HepG2 (cell line): Measurements from ENCODE around the gene PIEZO2. TPM values are rescaled to one million over a fixed set of nuclear protein-coding genes. Genes with fewer than 3 reads are reported as not detected.

ENCODE experiments used
- BRCA1 ChIP-seq: sonication (generic); formaldehyde crosslinking; IDR thresholded peaks from 2 replicates; pipeline ENCODE4 v1.4.0; 2020; ENCODE audit warnings: missing genetic modification reagents
- CC2D1A ChIP-seq: sonication (generic); formaldehyde crosslinking; IDR thresholded peaks from 2 replicates; pipeline ENCODE4 v1.8.1; 2023; ENCODE audit warnings: mild to moderate bottlenecking, missing genetic modification reagents
- CREM ChIP-seq, 2 experiments: sonication (generic) in 1 of 2; formaldehyde crosslinking in 1 of 2; IDR thresholded peaks; 2 replicates each; pipeline versions ENCODE4 v1.4.0 to v1.6.1; 2016 to 2020; ENCODE audit warnings: antibody characterized with exemption in 1 of 2, mild to moderate bottlenecking in 1 of 2, missing genetic modification reagents in 1 of 2
- HOXA9 ChIP-seq: sonication (generic); formaldehyde crosslinking; IDR thresholded peaks from 2 replicates; pipeline ENCODE4 v1.8.1; 2022; ENCODE audit warnings: missing genetic modification reagents, mild to moderate bottlenecking, moderate library complexity, borderline replicate concordance
- HOXD1 ChIP-seq: sonication (generic); formaldehyde crosslinking; IDR thresholded peaks from 2 replicates; pipeline ENCODE4 v1.5.0; 2020; ENCODE audit warnings: missing genetic modification reagents
- IKZF4 ChIP-seq: sonication (generic); formaldehyde crosslinking; IDR thresholded peaks from 2 replicates; pipeline ENCODE4 v1.5.1; 2020; ENCODE audit warnings: borderline replicate concordance, mild to moderate bottlenecking, low read depth, missing genetic modification reagents; ENCODE audit errors: not compliant biosample characterization
- IRX3 ChIP-seq: sonication (generic); formaldehyde crosslinking; IDR thresholded peaks from 2 replicates; pipeline ENCODE4 v1.8.1; 2023; ENCODE audit warnings: mild to moderate bottlenecking, low read depth, missing genetic modification reagents, borderline replicate concordance
- TBP ChIP-seq: sonication (generic); formaldehyde crosslinking; IDR thresholded peaks from 2 replicates; pipeline ENCODE4 v1.5.0; 2020; ENCODE audit warnings: missing genetic modification reagents
- ZNF234 ChIP-seq: sonication (generic); formaldehyde crosslinking; conservative IDR thresholded peaks from 2 replicates; pipeline ENCODE4 v1.5.1; 2020; ENCODE audit warnings: mild to moderate bottlenecking, missing genetic modification reagents
- ZNF260 ChIP-seq: sonication (generic); formaldehyde crosslinking; IDR thresholded peaks from 2 replicates; pipeline ENCODE4 v1.4.0; 2020; ENCODE audit warnings: missing genetic modification reagents, low read depth, mild to moderate bottlenecking, borderline replicate concordance
- ZNF782 ChIP-seq: sonication (generic); formaldehyde crosslinking; IDR thresholded peaks from 2 replicates; pipeline ENCODE4 v1.4.0; 2020; ENCODE audit warnings: missing genetic modification reagents, mild to moderate bottlenecking, borderline replicate concordance
- ZSCAN29 ChIP-seq: sonication (generic); formaldehyde crosslinking; conservative IDR thresholded peaks from 2 replicates; pipeline ENCODE4 v1.4.0; 2020; ENCODE audit warnings: mild to moderate bottlenecking, missing genetic modification reagents
- ZSCAN9 ChIP-seq: IDR thresholded peaks from 2 replicates; pipeline ENCODE4 v1.6.1; 2016; ENCODE audit warnings: borderline replicate concordance
- polyA plus RNA-seq, 8 experiments: library from polyadenylated mRNA; depleted of rRNA in 3 of 8; stranded (reverse) in 7 of 8; unstranded in 1 of 8; fragments of >200 nt; fragmentation: Illumina TruSeq in 4 of 8; extraction: Trizol in 4 of 8; gene quantifications; 2 replicates each; pipeline versions ENCODE4 v1.2.1 to v1.2.3, GENCODE V29; 2011 to 2016; ENCODE audit warnings: low read depth in 4 of 8, missing spikeins in 1 of 8, mixed read lengths in 1 of 8; ENCODE audit not compliant: insufficient read depth in 1 of 8
- total RNA-seq, 5 experiments: library from RNA; depleted of rRNA; stranded (reverse); fragments of >200 nt; fragmentation: Illumina TruSeq; extraction: Trizol; gene quantifications; 2 replicates each; pipeline ENCODE4 v1.2.3, GENCODE V29; 2016; ENCODE audit warnings: low read depth in 1 of 5
- TF ChIP-seq, protein P1 (sequence below): IDR thresholded peaks from 2 replicates; pipeline ENCODE4 v1.6.1; 2016; ENCODE audit warnings: low read depth, missing genetic modification reagents, missing compliant biosample characterization
- TF ChIP-seq, protein P2 (sequence below): sonication (generic); formaldehyde crosslinking; IDR thresholded peaks from 2 replicates; pipeline ENCODE4 v1.4.0; 2020; ENCODE audit warnings: missing genetic modification reagents, borderline replicate concordance
- TF ChIP-seq, protein P3 (sequence below): sonication (generic); formaldehyde crosslinking; IDR thresholded peaks from 2 replicates; pipeline ENCODE4 v1.5.1; 2020; ENCODE audit warnings: mild to moderate bottlenecking, missing genetic modification reagents, borderline replicate concordance

Gene PIEZO2
- total and polyA plus RNA-seq, 2 of the 13 experiments (the other 11 are each of a cell fraction or from before 2014, with no cell fraction given), result 15.2 to 27.2 TPM

DNA sequence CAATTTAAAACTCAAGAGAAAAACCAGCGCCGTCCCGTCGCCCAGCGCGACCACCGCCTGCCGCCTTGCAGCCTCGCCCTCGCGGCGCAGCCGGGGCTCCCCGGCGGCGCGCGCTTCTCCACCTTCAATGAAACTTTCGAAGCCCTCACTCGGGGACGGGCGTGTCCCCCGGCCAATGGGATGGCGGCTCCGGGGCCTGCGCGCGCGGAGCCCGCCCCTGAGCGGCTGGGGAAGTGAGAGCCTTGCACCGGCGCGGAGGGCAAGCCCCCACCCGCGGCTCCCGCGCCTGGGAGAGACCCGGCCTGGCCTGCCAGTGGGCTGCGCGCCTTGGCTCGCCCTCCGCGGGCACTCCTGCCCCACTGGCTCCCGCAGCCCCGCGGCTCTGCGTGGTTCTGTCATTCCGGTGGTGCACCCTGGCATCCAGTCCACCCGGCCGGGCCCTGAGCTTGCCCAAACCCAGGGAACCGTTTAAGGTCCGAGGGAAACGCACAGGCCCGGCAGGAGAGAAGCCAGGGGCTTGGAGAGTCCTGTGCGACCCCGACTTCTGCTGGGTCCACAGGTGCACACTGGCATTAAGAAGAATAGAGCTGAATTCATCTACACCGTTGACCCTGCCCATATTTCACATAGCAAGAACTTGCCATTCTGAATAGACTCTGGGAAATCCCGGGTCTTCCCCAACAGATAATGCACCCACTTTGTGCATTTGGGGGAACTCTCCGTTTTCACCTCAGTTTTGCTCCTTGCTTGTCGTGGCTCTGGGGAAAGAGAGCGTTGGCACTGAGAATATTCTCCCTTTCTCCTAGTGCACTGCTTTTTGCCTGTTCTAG, at the start of gene PIEZO2 (continued):
- TF ChIP-seq ZNF260 (CRISPR knock-in tag) (no peak), ZNF782 (CRISPR knock-in tag) (no peak), IKZF4 (peak; percentile 66), TBP (CRISPR knock-in tag) (no peak), BRCA1 (CRISPR knock-in tag) (0 out of 2 replicates have a peak, but pooled peaks have one; percentile 37), CREM (IDR thresholded peaks at IDR 0.05) (no peak), CREM (CRISPR knock-in tag; IDR thresholded peaks at IDR 0.05) (no peak), HOXD1 (no peak), CC2D1A (CRISPR knock-in tag) (no peak), HOXA9 (peak; percentile 7; the same call in 1 of the 2 replicates), ZSCAN29 (CRISPR knock-in tag) (0 out of 2 replicates have a peak, but pooled peaks have one; percentile 27), IRX3 (CRISPR knock-in tag) (no peak), ZNF234 (CRISPR knock-in tag) (peak; percentile 84; the same call in 1 of the 2 replicates), ZSCAN9 (no peak)
- TF ChIP-seq, protein P1, sequence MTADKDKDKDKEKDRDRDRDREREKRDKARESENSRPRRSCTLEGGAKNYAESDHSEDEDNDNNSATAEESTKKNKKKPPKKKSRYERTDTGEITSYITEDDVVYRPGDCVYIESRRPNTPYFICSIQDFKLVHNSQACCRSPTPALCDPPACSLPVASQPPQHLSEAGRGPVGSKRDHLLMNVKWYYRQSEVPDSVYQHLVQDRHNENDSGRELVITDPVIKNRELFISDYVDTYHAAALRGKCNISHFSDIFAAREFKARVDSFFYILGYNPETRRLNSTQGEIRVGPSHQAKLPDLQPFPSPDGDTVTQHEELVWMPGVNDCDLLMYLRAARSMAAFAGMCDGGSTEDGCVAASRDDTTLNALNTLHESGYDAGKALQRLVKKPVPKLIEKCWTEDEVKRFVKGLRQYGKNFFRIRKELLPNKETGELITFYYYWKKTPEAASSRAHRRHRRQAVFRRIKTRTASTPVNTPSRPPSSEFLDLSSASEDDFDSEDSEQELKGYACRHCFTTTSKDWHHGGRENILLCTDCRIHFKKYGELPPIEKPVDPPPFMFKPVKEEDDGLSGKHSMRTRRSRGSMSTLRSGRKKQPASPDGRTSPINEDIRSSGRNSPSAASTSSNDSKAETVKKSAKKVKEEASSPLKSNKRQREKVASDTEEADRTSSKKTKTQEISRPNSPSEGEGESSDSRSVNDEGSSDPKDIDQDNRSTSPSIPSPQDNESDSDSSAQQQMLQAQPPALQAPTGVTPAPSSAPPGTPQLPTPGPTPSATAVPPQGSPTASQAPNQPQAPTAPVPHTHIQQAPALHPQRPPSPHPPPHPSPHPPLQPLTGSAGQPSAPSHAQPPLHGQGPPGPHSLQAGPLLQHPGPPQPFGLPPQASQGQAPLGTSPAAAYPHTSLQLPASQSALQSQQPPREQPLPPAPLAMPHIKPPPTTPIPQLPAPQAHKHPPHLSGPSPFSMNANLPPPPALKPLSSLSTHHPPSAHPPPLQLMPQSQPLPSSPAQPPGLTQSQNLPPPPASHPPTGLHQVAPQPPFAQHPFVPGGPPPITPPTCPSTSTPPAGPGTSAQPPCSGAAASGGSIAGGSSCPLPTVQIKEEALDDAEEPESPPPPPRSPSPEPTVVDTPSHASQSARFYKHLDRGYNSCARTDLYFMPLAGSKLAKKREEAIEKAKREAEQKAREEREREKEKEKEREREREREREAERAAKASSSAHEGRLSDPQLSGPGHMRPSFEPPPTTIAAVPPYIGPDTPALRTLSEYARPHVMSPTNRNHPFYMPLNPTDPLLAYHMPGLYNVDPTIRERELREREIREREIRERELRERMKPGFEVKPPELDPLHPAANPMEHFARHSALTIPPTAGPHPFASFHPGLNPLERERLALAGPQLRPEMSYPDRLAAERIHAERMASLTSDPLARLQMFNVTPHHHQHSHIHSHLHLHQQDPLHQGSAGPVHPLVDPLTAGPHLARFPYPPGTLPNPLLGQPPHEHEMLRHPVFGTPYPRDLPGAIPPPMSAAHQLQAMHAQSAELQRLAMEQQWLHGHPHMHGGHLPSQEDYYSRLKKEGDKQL (CRISPR knock-in tag), result no peak
- TF ChIP-seq, protein P2, sequence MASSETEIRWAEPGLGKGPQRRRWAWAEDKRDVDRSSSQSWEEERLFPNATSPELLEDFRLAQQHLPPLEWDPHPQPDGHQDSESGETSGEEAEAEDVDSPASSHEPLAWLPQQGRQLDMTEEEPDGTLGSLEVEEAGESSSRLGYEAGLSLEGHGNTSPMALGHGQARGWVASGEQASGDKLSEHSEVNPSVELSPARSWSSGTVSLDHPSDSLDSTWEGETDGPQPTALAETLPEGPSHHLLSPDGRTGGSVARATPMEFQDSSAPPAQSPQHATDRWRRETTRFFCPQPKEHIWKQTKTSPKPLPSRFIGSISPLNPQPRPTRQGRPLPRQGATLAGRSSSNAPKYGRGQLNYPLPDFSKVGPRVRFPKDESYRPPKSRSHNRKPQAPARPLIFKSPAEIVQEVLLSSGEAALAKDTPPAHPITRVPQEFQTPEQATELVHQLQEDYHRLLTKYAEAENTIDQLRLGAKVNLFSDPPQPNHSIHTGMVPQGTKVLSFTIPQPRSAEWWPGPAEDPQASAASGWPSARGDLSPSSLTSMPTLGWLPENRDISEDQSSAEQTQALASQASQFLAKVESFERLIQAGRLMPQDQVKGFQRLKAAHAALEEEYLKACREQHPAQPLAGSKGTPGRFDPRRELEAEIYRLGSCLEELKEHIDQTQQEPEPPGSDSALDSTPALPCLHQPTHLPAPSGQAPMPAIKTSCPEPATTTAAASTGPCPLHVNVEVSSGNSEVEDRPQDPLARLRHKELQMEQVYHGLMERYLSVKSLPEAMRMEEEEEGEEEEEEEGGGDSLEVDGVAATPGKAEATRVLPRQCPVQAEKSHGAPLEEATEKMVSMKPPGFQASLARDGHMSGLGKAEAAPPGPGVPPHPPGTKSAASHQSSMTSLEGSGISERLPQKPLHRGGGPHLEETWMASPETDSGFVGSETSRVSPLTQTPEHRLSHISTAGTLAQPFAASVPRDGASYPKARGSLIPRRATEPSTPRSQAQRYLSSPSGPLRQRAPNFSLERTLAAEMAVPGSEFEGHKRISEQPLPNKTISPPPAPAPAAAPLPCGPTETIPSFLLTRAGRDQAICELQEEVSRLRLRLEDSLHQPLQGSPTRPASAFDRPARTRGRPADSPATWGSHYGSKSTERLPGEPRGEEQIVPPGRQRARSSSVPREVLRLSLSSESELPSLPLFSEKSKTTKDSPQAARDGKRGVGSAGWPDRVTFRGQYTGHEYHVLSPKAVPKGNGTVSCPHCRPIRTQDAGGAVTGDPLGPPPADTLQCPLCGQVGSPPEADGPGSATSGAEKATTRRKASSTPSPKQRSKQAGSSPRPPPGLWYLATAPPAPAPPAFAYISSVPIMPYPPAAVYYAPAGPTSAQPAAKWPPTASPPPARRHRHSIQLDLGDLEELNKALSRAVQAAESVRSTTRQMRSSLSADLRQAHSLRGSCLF, result no peak
- TF ChIP-seq, protein P3, sequence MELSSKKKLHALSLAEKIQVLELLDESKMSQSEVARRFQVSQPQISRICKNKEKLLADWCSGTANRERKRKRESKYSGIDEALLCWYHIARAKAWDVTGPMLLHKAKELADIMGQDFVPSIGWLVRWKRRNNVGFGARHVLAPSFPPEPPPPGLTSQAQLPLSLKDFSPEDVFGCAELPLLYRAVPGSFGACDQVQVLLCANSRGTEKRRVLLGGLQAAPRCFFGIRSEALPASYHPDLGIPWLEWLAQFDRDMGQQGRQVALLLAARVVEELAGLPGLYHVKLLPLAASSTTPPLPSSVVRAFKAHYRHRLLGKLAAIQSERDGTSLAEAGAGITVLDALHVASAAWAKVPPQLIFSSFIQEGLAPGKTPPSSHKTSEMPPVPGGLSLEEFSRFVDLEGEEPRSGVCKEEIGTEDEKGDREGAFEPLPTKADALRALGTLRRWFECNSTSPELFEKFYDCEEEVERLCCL (CRISPR knock-in tag), result no peak
